HG03196 (cell line): Measurements from ENCODE around the gene JARID2.
"Not testable (repeated sequence)": the region's sequence is repeated elsewhere in the genome, so short reads cannot be mapped to it uniquely, and the experiment has no call there.

Source experiments
- ATAC-seq: cut with Tn5 transposase; IDR thresholded peaks from one replicate; pipeline ENCODE4 v1.9.1; 2021; ENCODE audit not compliant: unreplicated experiment

JARID2 gene

DNA sequence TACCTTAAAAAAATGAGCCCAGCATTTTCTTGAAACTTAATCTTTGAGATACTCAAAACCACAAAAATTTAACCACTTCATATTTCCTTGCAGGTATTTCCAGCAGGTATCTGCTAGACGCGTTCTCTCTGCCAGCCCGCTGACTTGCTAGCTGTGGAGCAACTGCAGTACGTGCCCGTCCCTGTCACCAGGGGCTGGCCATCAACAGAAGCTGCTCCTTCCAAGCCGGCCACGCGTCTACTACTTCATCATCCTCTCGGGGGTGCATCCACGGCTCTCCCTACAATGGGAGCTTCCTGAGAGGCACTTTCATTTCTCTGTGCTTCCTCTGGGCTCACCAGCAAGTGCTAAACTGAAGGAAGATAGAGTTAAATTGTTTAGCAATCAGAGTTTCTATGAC is 284.5 kb downstream of the JARID2 start:
- ATAC-seq, result no peak

DNA sequence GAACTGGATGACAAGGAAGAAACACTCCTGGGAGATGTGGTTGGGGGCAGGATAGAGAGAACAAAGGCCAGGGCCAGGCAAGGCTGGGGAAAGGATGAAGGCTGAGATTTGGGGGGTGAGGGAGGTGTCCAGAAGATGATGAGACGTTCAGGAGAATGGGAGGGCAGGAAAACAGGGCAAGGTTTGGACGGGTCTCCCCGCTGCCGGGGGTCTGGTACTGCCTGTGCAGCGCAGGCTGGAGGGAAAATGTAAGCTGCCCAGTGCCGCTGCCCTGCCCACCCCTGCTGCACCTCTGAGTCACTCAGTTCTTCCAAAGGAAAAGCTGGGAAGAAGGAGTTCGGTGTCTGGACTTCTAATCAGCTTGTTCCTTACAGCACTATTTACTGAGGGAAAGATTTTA is 286.1 kb downstream of the JARID2 start:
- no peak for ATAC-seq

DNA sequence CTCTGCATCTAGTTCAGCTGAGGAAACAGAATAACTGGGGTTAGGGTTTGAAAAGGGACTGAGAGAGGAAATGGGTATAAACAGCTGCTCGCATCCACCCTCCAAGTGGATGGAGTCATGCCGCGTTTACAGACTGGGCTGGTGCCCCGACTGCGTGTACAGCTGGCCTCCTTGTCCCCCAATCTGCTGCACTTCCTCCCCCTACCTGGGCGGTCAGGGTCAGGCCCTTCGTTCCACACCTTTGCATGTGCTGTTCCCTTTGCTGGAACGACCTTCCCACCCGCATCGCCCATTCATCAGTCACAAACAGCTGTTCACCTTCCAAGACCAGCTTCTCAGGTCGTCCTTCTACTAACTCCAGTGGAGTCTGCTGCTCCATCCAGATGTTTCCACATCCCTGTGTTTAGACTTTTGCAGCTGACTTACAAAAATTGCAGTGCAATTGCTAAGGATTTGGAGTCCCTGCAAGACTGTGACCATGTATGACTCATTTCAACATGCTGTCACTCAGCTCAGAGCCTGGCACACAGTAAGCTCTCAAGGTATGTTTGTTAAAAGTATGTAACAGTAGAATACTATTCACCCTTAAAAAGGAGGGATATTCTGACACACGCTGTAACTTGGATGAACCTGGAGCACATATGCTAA is 287.6 kb downstream of the JARID2 start:
- no peak for ATAC-seq

DNA sequence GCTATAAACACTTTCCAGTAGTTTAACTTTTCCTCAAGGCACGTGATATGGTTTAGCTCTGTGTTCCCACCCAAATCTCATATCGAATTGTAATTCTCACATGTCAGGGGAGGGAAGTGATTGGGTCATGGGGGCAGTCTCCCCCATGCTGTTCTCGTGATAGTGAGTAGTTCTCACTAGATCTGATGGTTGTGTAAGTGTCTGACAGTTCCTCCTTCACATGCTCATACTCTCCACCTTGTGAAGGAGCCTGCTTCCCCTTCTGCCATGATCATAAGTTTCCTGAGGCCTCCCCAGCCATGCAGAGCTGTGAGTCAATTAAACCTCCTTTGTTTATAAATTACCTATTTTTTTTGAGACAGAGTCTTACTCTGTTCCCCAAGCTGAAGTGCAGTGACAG is 289.1 kb downstream of the JARID2 start:
- no peak for ATAC-seq

DNA sequence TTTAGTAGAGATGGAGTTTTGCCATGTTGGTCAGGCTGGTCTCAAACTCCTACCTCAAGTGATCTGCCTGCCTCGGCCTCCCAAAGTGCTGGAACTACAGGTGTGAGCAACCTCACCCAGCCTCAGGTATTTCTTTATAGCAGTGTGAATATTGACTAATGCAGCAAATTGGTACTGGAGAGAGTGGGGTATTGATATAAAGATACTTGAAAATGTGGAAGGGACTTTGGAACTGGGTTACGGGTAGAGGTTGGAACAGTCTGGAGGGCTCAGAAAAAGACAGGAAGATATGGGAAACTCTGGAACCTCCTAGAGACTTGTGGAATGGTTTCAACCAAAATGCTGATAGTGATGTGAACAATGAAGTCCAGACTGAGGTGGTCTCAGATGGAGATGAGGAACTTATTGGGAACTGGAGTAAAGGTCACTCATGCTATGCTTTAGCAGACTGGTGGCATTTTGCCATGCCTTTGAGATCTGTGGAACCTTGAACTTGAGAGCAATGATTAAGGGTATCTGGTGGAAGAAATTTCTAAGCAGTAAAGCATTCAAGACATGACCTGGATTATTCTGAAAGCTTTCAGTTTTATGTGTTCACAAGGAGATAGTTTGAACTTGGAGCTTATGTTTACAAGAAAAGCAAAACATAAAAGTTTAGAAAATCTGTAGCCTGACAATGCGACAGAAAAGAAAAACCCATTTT is 289.8 kb downstream of the JARID2 start:
- ATAC-seq, result no peak

DNA sequence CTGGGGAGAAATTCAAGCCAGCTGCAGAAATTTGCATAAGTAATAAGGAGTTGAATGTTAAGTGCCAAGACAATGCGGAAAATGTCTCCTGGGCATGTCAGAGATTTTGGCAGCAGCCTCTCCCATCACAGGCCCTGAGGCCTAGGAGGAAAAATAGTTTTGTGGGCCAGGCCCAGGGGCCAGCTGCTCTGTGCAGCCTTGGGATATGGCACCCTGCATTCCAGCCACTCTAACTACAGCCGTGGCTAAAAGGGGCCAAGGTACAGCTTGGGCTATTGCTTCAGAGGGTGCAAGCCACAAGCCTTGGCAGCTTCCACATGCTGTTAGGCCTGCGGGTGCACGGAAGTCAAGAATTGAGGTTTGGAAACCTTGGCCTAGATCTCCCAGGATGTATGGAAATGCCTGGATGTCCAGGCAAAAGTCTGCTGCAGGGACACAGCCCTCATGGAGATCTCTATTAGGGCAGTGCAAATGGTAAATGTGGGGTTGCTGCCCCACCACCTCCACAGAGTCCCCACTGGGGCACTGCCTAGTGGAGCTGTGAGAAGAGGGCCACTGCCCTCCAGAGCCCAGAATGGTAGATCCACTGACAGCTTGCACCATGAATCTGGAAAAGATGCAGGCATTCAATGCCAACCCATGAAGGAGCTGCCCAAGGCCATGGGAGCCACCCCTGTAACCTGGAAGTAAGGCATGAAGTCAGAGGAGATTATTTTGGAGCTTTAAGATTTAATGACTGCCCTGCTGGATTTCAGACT is 290.5 kb downstream of the JARID2 start:
- ATAC-seq, result no peak

DNA sequence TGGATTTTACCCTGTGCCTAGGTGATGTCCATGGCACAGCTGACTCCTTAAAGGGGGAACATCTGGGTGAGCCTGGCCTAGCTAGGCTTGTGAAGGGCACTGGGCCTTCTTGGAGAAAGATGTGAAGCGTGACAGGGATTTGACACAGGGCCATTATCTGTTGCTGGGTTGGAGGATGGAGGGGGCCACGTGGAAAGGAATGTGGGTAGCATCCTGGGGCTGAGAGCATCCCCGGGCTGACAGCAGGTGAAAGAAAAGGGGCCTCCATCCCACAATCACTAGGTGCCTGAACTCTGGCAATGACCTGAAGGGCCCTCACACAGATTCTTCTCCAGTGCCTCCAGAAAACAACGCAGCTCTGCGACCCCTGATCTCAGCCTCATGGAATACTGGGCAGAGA is 292.2 kb downstream of the JARID2 start:
- no peak for ATAC-seq

DNA sequence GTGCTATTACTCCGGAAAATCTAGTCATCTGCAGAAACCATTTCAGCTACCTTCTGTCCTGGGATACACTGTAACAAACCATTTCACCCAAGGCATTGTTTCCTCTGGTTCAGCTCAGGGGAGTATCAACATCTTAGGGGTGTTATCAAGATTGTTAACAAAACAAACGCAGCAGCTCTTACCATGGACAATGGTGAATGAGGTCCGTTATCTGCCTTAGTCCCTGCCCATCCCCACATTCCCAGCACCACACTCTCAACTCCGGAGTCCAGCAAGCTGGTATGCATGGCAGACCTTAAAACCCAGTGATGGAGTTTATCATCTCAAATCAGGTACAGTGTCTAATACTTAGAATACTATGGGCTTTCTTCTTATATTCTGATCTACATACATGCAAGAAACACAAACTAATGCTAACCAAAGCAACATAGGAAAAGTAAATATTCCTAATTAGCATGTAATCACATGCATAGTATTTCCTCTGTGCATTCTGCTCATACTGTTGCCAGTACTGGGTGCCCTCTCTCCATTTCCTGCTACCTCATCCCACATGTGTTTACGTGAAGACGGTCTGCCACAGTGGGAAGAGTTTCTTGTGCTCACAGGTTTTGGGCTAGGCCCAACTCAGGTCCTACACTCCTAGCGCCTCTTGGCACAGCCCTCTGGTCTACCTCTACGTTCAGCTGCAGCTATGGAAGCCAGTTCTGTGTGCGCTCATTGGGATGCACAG is 293.1 kb downstream of the JARID2 start:
- ATAC-seq, result no peak

DNA sequence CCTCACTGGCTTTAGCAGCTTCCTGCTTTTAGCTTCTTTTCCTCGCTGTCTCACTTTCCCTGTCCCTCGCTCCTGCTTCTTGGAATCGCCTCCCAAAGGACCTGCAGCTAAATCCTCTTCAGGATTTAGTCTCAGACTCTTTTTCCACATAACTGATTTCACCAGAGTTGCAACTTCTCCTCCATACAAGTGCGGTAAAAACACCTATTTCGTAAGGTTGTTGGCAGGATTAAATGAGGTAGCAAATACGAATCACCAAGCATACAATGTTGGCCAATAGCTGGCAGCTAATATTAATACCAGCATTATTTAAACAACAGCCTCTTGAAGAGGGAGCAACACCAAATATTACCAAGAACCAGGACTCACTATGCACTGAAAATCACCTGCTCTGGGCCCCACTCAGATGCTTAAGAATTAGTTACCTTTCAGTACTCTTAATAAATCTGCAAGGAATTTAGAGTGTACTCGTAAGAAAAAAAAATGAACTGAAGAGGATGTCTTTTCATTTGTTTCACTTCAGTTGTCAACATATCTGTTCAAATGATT is 293.9 kb downstream of the JARID2 start:
- ATAC-seq, result no peak

DNA sequence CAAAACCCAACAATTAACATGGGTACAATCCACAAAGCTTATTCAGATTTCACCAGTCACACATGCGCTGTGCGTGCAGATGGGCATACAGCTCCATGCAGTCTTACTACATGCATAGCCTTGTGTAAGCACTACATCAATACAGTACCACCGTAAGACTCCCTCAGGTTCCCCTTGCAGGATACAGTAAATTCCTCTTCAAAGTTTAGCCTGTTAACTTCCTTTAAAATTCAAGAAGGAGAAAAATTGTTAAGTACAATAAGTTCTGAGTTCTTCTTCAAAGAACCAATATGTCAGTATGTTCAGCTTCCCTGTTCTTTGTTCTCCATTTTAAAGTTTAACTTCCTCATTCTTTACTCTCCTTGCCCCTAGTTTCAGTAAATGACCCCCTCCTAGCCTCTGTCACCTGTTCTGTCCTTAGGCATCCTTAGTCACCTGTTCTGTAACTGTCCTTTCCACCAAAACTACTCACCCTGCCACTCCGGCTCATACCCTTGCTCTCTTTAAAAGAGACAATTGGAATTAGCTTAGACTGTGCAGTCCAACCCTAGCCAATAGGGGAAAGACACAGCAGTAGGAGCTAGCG is 297.6 kb downstream of the JARID2 start:
- ATAC-seq, result not testable (repeated sequence)

DNA sequence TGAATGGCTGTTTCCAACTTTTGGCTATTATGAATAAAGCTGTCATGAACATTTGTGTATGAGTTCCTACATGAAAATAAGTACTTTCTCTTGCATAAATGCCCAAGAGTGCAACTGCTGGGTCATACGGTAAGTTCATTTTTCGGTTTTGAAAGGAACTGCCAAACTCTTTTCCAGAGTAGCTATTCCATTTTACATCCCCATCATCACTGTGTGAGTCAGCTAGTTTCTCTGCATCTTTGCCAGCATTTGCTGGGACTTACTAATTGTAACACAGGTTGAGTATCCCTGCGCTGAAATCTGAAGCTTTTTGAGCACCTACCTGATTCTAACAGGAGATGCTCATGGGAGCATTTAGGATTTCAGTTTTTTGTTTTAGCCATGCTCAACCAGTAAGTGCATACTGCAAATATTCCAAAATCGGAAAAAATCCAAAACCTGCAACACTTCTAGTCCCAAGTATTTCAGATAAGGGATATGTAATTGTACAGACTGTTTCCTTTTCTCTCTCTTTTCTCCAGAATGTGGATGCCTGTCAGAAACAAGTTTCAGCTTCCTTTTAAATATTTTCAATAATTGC is 298.5 kb downstream of the JARID2 start:
- ATAC-seq, result no peak

DNA sequence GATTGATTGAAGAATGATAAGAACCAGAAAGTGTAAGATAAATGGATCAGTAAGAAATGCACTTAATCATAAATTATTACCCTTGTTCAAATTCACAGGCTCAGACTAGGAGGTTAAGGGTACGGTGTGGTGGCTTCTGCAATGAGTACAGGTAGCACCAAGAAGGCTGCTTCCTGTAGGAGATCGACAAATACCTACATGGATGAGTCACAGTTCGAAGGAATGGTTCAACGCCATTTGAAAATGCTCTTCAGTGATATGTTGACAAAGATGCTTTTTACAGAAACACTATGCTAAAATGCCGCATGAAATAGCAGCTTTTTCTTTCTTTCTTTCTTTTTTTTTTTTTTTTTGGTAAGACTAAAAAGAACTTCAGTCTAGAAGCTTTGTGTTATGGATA is 300.7 kb downstream of the JARID2 start:
- no peak for ATAC-seq

DNA sequence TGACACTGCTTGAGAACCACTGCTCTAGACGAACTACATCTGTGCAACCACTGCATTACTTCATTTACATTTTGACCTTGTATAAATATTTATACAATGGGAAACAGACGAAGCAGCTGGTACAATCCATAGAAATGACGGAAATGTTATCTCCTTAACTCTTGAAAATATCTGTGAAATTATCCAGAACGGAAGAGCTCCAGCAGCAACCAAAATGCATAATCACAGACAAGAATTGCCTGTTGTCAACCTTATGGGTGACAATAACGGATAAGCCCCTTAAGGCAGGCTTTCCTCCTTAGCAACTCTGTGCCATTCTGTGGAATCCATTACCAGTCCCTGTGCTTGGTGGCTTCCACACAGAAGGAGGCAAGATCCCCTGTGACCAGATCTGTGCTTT is 301.5 kb downstream of the JARID2 start:
- no peak for ATAC-seq

DNA sequence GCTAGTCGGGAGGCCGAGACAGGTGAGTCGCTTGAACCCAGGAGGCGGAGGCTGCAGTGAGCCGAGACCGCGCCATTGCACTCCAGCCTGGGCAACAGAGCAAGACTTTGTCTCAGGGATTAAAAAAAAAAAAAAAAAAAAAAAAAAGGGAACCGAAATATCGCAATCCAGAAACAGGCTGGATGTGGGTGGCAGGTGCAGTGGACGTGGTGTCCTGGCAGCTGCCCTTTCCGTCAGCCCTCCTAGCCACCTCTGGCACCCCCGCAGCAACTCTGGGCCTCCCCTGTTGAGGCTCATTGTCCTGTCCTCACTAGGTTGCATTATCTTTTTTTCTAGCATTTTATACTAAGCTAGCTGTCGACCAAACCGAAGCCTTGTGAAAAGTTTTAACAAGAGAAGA is 303.5 kb downstream of the JARID2 start:
- ATAC-seq, result no peak

DNA sequence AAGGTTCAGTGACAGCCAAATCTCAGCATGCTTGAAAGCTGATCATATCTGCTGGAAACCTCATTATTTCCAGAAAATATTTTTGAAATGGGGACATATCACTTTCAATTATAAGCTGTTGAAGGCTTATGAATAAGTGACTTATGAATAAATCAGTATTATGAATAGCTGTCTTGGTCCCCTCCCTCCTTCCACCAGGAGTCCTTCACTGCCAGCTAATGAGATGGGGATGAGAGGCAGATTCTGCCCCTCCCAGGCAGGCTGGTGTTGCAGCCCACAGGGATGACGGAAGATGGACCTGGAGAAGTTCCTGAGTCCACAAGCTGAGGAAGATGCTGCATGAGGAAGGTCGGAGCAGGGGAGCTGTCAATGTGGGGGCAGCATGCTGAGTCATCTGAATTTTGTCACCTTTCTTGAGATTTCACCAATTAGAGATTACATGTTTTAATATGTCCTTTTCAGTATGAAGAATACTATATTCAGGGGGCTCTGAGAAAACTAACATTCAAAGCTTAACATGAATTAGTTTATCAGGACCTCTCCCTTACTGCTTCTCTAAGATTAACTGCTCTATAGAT is 304.8 kb downstream of the JARID2 start:
- ATAC-seq, result no peak

DNA sequence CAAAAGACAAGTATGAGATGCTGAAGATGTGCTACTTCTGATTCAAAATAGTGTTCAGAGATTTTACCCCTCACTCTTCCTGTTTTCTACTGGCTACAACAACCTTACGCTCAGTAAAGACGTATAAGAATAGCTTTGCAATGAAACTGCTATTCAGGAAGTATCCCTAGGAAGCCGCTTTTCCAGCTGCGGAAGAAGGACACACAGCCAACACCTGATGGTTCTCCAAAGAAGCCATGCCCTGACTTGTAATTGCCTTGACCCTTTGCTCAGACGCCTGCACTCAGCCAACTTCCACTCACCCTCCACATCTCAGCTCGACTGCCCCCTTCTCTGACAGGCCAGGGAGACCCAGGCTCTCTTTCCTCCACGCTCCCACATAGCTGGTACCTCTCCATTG is 305.4 kb downstream of the JARID2 start:
- ATAC-seq, result no peak

DNA sequence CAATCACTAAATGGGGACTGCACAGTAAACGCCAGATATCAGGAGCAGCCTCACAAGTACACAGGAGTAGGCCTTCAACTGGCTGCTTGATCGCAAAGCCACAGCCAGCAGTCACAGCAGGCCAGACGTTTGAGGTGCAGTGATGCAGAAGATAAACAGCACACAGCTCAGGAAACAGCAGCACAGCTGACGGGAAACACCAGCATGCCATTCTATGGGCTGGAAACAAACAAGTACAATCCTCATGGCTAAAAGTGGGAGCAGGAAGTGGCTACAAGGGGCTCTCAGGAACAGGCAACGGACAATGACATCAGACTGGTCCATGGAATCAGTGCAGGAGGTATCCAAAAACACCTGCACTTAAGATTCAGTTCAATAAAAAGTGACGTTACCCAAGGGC is 305.9 kb downstream of the JARID2 start:
- no peak for ATAC-seq

DNA sequence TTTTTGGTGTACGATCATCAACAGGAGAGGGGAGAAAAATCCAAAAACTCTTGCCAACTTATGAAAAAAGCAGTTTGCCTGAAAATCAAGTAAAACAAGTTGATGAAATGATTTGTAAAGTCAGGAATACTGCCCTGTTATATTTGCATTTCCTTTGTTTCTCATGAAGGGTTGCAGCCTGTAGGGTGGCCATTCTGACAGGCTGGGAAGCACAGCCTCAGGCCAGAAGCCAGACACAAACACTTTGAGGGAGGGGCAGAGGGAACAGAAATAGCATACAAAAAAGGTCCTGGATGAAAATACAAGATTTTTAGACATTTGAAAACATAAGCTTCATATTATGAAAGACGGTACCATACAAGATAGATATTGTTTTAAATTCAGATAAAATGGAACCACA is 307.2 kb downstream of the JARID2 start:
- no peak for ATAC-seq

DNA sequence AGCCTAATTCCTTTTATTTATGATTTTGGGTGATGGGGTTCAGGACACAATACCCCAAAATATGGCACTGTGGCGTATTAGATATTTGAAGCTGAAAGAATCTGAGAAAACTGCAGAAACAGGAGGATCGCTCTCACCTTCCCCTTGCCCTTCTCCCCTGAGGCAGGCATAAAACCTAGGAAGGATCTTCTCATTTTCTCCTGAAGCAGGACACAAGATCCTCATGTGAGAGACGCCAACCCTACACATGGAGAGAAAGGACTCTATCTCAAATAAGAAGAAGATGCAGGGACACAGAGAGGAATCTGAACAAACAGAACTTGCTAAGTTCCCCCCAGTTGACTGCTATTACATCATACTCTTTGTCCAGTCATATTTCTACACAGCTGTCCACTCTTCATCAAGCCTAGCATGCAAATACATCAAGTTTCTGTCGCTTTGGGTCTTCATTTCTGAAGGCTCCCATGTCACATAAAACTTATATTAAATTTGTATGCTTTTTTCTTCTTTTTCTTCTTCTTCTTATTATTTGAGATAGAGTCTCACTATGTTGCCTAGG is 307.9 kb downstream of the JARID2 start:
- no peak for ATAC-seq

DNA sequence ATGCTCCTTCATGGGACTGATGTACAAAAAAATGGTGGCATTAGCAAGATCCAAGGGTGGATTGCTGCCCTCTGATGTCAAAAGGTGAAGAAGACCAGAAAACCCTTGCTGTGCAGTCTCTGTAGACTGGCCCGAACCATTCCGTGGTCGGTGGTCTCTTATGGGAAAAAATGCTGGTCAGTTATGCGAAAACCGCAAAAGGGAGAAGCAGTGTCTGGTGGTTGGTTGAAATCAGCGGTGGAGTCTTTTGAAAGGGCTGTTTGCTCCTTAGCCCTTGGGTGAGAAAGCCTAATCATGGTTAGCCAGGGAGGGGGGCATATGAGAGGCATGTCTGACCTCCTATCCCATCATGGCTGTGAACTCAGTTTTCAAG is 308.8 kb downstream of the JARID2 start:
- no peak for ATAC-seq
